GM21447 (cell line): ENCODE data around the gene SIRPA.

Experiments
- ATAC-seq: cut with Tn5 transposase; IDR thresholded peaks from one replicate; pipeline ENCODE4 v1.9.1; 2021; ENCODE audit not compliant: unreplicated experiment

Gene SIRPA

GRCh38 chr20:1928782-1929181 lies 33.6 kb downstream of the SIRPA start:
- ATAC-seq: no peak

- ATAC-seq: no peak
These were observed 34.3 kb downstream of the SIRPA start for GRCh38 chr20:1929460-1929859.

- no peak for ATAC-seq
These were observed 35.0 kb downstream of the SIRPA start for GRCh38 chr20:1930165-1930564.

GRCh38 chr20:1931830-1932229 lies 36.6 kb downstream of the SIRPA start:
- no peak for ATAC-seq

GRCh38 chr20:1932971-1933370 lies 37.8 kb downstream of the SIRPA start:
- no peak for ATAC-seq

GRCh38 chr20:1933465-1933870 lies 38.3 kb downstream of the SIRPA start:
- no peak for ATAC-seq

GRCh38 chr20:1934156-1934555 lies 38.9 kb downstream of the SIRPA start:
- ATAC-seq: no peak

- ATAC-seq: no peak
These were observed 39.7 kb downstream of the SIRPA start for GRCh38 chr20:1934721-1935573.

- no peak for ATAC-seq
These were observed 40.6 kb downstream of the SIRPA start for GRCh38 chr20:1935696-1936366.

- no peak for ATAC-seq
These were observed 42.2 kb downstream of the SIRPA start for GRCh38 chr20:1937316-1937976.

- no peak for ATAC-seq
These were observed 43.5 kb downstream of the SIRPA start for GRCh38 chr20:1938464-1939269.

- no peak for ATAC-seq
These were observed 44.0 kb downstream of the SIRPA start for GRCh38 chr20:1939270-1939595.

GRCh38 chr20:1940581-1940980 lies 45.4 kb downstream of the SIRPA start:
- no peak for ATAC-seq

- no peak for ATAC-seq
These were observed 46.0 kb downstream of the SIRPA start for GRCh38 chr20:1941226-1941625.

GRCh38 chr20:1942061-1942460 lies 46.9 kb downstream of the SIRPA start:
- ATAC-seq: no peak

- no peak for ATAC-seq
These were observed 47.5 kb downstream of the SIRPA start for GRCh38 chr20:1942486-1943274.

- no peak for ATAC-seq
These were observed 48.2 kb downstream of the SIRPA start for GRCh38 chr20:1943275-1944002.

- no peak for ATAC-seq
These were observed 49.3 kb downstream of the SIRPA start for GRCh38 chr20:1944345-1945091.

GRCh38 chr20:1945134-1945618 lies 50.0 kb downstream of the SIRPA start:
- ATAC-seq: no peak
